Measurements from ENCODE around the gene DLK1. TPM values are rescaled to one million over a fixed set of nuclear protein-coding genes. Genes with fewer than 3 reads are reported as not detected.

The DLK1 gene
- polyA plus RNA-seq, 1 of the 3 experiments (the other 2 are of a cell fraction), result 1.7 TPM

- Histone ChIP-seq H2AFZ (ENCODE audit: low read depth) (no peak overlapping the region), H3K36me3 (replicated peaks in 1 of 2; ENCODE audit: control insufficient read depth in 1 of 2, insufficient read depth in 2 of 2, low read length in 1 of 2) (no peaks in the 10 kb centered on the region), H3K27ac (ENCODE audit: low read depth in 2 of 2, low read length in 1 of 2) (no peak overlapping the region), H3K79me2 (ENCODE audit: insufficient read depth) (no peaks in the 10 kb centered on the region), H3K27me3 (ENCODE audit: insufficient read depth) (no peaks in the 10 kb centered on the region), H3K4me1 (ENCODE audit: control insufficient read depth in 1 of 2, insufficient read depth in 2 of 2, low read depth in 1 of 2, low read length in 1 of 2) (peaks cover 0 to 5% of the 10 kb centered on the region in 2 experiments; a peak in 1 of 4 replicates), H3K4me2 (no peak overlapping the region), H4K20me1 (ENCODE audit: insufficient read depth) (no peaks in the 10 kb centered on the region), H3K9me2 (no peaks in the 10 kb centered on the region), H3F3A (replicated peaks; ENCODE audit: insufficient read depth) (no peaks in the 10 kb centered on the region), H3K9me3 (no peaks in the 10 kb centered on the region), H3K9ac (no peak overlapping the region), H3K4me3 (ENCODE audit: low read depth in 2 of 2, low read length in 1 of 2) (no peak overlapping the region)
- no peak for TF ChIP-seq CHD2 (IDR thresholded peaks at IDR 0.05; ENCODE audit: low read length, partially characterized antibody)
- TF ChIP-seq REST (IDR thresholded peaks at IDR 0.05; ENCODE audit: low read depth, low read length), result no peak
- no peak for TF ChIP-seq IRF3 (IDR thresholded peaks at IDR 0.05; ENCODE audit: low read depth, low read length)
- no peak for TF ChIP-seq ELF1 (IDR thresholded peaks at IDR 0.05)
- TF ChIP-seq, protein P1, sequence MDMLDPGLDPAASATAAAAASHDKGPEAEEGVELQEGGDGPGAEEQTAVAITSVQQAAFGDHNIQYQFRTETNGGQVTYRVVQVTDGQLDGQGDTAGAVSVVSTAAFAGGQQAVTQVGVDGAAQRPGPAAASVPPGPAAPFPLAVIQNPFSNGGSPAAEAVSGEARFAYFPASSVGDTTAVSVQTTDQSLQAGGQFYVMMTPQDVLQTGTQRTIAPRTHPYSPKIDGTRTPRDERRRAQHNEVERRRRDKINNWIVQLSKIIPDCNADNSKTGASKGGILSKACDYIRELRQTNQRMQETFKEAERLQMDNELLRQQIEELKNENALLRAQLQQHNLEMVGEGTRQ (IDR thresholded peaks at IDR 0.05; ENCODE audit: borderline replicate concordance, low read depth, low read length), result no peak
- TF ChIP-seq CTCF (IDR thresholded peaks at IDR 0.05), result no peak
- TF ChIP-seq TAF1 (IDR thresholded peaks at IDR 0.05; ENCODE audit: borderline replicate concordance, low read depth, low read length), result no peak
- no peak for TF ChIP-seq JUND (IDR thresholded peaks at IDR 0.05)
- TF ChIP-seq EZH2phosphoT487 (IDR thresholded peaks at IDR 0.05; ENCODE audit: borderline replicate concordance, low read depth), result no peak
- no peak for TF ChIP-seq MEF2A (IDR thresholded peaks at IDR 0.05; ENCODE audit: borderline replicate concordance, low read depth)
- TF ChIP-seq FOXM1 (IDR thresholded peaks at IDR 0.05; ENCODE audit: low read depth), result no peak
- TF ChIP-seq YY1 (IDR thresholded peaks at IDR 0.05; ENCODE audit: low read depth), result no peak
- 86% methylated on average over 5 of the region's 7 CpGs for WGBS (ENCODE audit: low lambda C conversion rate)
- CTCF ChIA-PET, result interaction anchor here (1.8 to 3.3 kb wide), 2 partner anchors 356 to 495 kb away, joined by 4 to 10 read pairs; no protein-coding TSS in a partner anchor
- no peak for DNase-seq
- POLR2A ChIA-PET, result interaction anchor here (1.4 to 1.8 kb wide), 2 partner anchors 23 to 30 kb away, joined by 3 to 5 read pairs; no protein-coding TSS in a partner anchor
Observed at GRCh38 chr14:100740929-100741328, 14.2 kb downstream of the DLK1 start.

Data from SK-N-SH (cell line).